Liver (tissue), 9 donors: Measurements from ENCODE around the gene C2orf92. TPM values are rescaled to one million over a fixed set of nuclear protein-coding genes. Genes with fewer than 3 reads are reported as not detected.

Experiments
- DNase-seq: peaks from one replicate; pipeline ENCODE4 v3.0.0-alpha.2; 2017; ENCODE audit warnings: low spot score
- H3K27ac ChIP-seq, 2 donors: one replicate each; pipeline ENCODE4 v1.7.0; 2013; ENCODE audit warnings: inconsistent platforms in 2 of 2, low read length in 2 of 2, control low read depth in 1 of 2, low read depth in 1 of 2, mild to moderate bottlenecking in 1 of 2
- H3K27me3 ChIP-seq, 4 donors: one replicate each; pipeline versions ENCODE4 v1.6.1 to v1.7.0; 2013; ENCODE audit warnings: low read length in 3 of 4, inconsistent platforms in 1 of 4, mild to moderate bottlenecking in 1 of 4, moderate library complexity in 1 of 4; ENCODE audit not compliant: control insufficient read depth in 4 of 4, insufficient read depth in 4 of 4
- H3K36me3 ChIP-seq, 4 donors: one replicate each; pipeline versions ENCODE4 v1.6.1 to v1.7.0; 2013; ENCODE audit warnings: low read length in 3 of 4, mild to moderate bottlenecking in 3 of 4, low read depth in 1 of 4, moderate library complexity in 1 of 4; ENCODE audit not compliant: control insufficient read depth in 4 of 4, insufficient read depth in 3 of 4
- H3K4me1 ChIP-seq, 4 donors: one replicate each; pipeline versions ENCODE4 v1.6.1 to v1.7.0; 2013; ENCODE audit warnings: low read length in 3 of 4, mild to moderate bottlenecking in 3 of 4, moderate library complexity in 1 of 4; ENCODE audit not compliant: control insufficient read depth in 4 of 4, insufficient read depth in 4 of 4
- H3K4me3 ChIP-seq, 3 donors: one replicate each; pipeline versions ENCODE4 v1.6.1 to v1.7.0; 2013; ENCODE audit warnings: low read length in 3 of 3, control low read depth in 1 of 3, low read depth in 1 of 3, mild to moderate bottlenecking in 1 of 3
- H3K9ac ChIP-seq, 2 donors: one replicate each; pipeline ENCODE4 v1.7.0; 2013; ENCODE audit warnings: low read length in 2 of 2, mild to moderate bottlenecking in 2 of 2, moderate library complexity in 2 of 2, control low read depth in 1 of 2, low read depth in 1 of 2
- H3K9me3 ChIP-seq, 4 donors: one replicate each; pipeline versions ENCODE4 v1.6.1 to v1.7.0; 2013; ENCODE audit warnings: low read length in 3 of 4; ENCODE audit not compliant: control insufficient read depth in 4 of 4
- ATF3 ChIP-seq: IDR thresholded peaks from 2 replicates; pipeline ENCODE4 v1.6.1; 2016; ENCODE audit warnings: antibody characterized with exemption
- CTCF ChIP-seq: fragments of 150-350 bp; IDR thresholded peaks from 2 replicates; pipeline ENCODE4 v1.5.1; 2017; ENCODE audit warnings: improper control_type of control experiment, low read depth, low read length; ENCODE audit not compliant: missing input control
- EGR1 ChIP-seq, 2 donors: IDR thresholded peaks; 2 replicates each; pipeline ENCODE4 v1.6.1; 2016 to 2018; ENCODE audit warnings: antibody characterized with exemption in 2 of 2, low read depth in 2 of 2
- FOXA1 ChIP-seq: IDR thresholded peaks from 2 replicates; pipeline ENCODE4 v1.6.1; 2016; ENCODE audit warnings: antibody characterized with exemption
- FOXA2 ChIP-seq: IDR thresholded peaks from 2 replicates; pipeline ENCODE4 v1.6.1; 2016; ENCODE audit warnings: antibody characterized with exemption
- GABPA ChIP-seq, 2 donors: IDR thresholded peaks in 1 of 2; conservative IDR thresholded peaks in 1 of 2; 2 replicates each; pipeline ENCODE4 v1.6.1; 2016; ENCODE audit warnings: antibody characterized with exemption in 2 of 2, mild to moderate bottlenecking in 1 of 2, moderate library complexity in 1 of 2
- HNF4A ChIP-seq, 2 donors: conservative IDR thresholded peaks; 2 replicates each; pipeline ENCODE4 v1.6.1; 2016; ENCODE audit warnings: antibody characterized with exemption in 2 of 2, mild to moderate bottlenecking in 2 of 2
- HNF4G ChIP-seq: IDR thresholded peaks from 2 replicates; pipeline ENCODE4 v1.6.1; 2016; ENCODE audit warnings: antibody characterized with exemption
- JUND ChIP-seq, 2 donors: IDR thresholded peaks; 2 replicates each; pipeline ENCODE4 v1.6.1; 2016; ENCODE audit warnings: antibody characterized with exemption in 2 of 2
- MAX ChIP-seq: IDR thresholded peaks from 2 replicates; pipeline ENCODE4 v1.6.1; 2016; ENCODE audit warnings: antibody characterized with exemption
- NR2F2 ChIP-seq: IDR thresholded peaks from 2 replicates; pipeline ENCODE4 v1.6.1; 2016; ENCODE audit warnings: antibody characterized with exemption
- RAD21 ChIP-seq, 2 donors: IDR thresholded peaks; 2 replicates each; pipeline ENCODE4 v1.6.1; 2016; ENCODE audit warnings: antibody characterized with exemption in 2 of 2, mild to moderate bottlenecking in 2 of 2
- REST ChIP-seq: IDR thresholded peaks from 2 replicates; pipeline ENCODE4 v1.6.1; 2016; ENCODE audit warnings: antibody characterized with exemption, mild to moderate bottlenecking
- RXRA ChIP-seq, 2 donors: IDR thresholded peaks; 2 replicates each; pipeline ENCODE4 v1.6.1; 2017 to 2018; ENCODE audit warnings: antibody characterized with exemption in 2 of 2, mild to moderate bottlenecking in 1 of 2
- SP1 ChIP-seq: IDR thresholded peaks from 2 replicates; pipeline ENCODE4 v1.6.1; 2018; ENCODE audit warnings: antibody characterized with exemption, mild to moderate bottlenecking
- TAF1 ChIP-seq: conservative IDR thresholded peaks from 2 replicates; pipeline ENCODE4 v1.6.1; 2016; ENCODE audit warnings: antibody characterized with exemption, mild to moderate bottlenecking
- ZBTB33 ChIP-seq: IDR thresholded peaks from 2 replicates; pipeline ENCODE4 v1.6.1; 2016; ENCODE audit warnings: antibody characterized with exemption
- WGBS: extraction: QIAGEN DNeasy Blood & Tissue Kit; methylation state at CpG from one replicate; pipeline ENCODE4 v1.1.7; 2013; 5-methylcytosine and 5-hydroxymethylcytosine counted together
- polyA plus RNA-seq, 2 donors: library from polyadenylated mRNA; stranded (reverse) in 1 of 2; unstranded in 1 of 2; fragments of 200-250 nt in 1 of 2; fragments of >200 nt in 1 of 2; fragmentation: Nextera tagmentation in 1 of 2; extraction: Ambion mirVana in 1 of 2; gene quantifications; one replicate each; pipeline versions ENCODE4 v1.2.1 to v1.2.3, GENCODE V29; 2013 to 2015
- total RNA-seq, 2 donors: library from RNA; depleted of rRNA; stranded (reverse); fragments of >200 nt; gene quantifications; one replicate each; pipeline ENCODE4 v1.2.3, GENCODE V29; 2014
- donor health status: healthy.
- donor health status: healthy.
- donor health status: healthy.
- donor health status: healthy.
- donor health status: healthy.

C2orf92 gene
- total and polyA plus RNA-seq, 4 donors = 0.96 to 8.0 (median 2.7) TPM

GRCh38 chr2:97718051-97718882 lies 48.8 kb downstream of the C2orf92 start:
- Histone ChIP-seq H3K9ac (no peak overlapping the region), H3K4me3 (no peak overlapping the region)

GRCh38 chr2:97718942-97719341 lies 49.4 kb downstream of the C2orf92 start:
- no peaks in the 10 kb centered on the region for H3K9me3 ChIP-seq
- 80% methylated on average over 3 of the region's 3 CpGs for WGBS
- no peaks in the 10 kb centered on the region for H3K4me1 ChIP-seq
- no peak for DNase-seq
- H3K9ac ChIP-seq = no peak overlapping the region
- H3K27me3 ChIP-seq = no peaks in the 10 kb centered on the region
- H3K36me3 ChIP-seq = no peaks in the 10 kb centered on the region
- H3K4me3 ChIP-seq = no peak overlapping the region
- H3K27ac ChIP-seq = no peak overlapping the region
- no peak for TF ChIP-seq EGR1 (IDR thresholded peaks at IDR 0.05; ENCODE audit: low read depth in 2 of 2)
- TF ChIP-seq ZBTB33 = no peak
- no peak for TF ChIP-seq HNF4A (conservative IDR thresholded peaks at IDR 0.05)
- no peak for TF ChIP-seq RAD21 (IDR thresholded peaks at IDR 0.05)
- TF ChIP-seq HNF4G = no peak
- no peak for TF ChIP-seq GABPA (IDR thresholded peaks at IDR 0.05 in 1 of 2, conservative IDR thresholded peaks at IDR 0.05 in 1 of 2)
- no peak for TF ChIP-seq FOXA1
- TF ChIP-seq TAF1 = no peak
- no peak for TF ChIP-seq NR2F2
- no peak for TF ChIP-seq ATF3
- TF ChIP-seq JUND (IDR thresholded peaks at IDR 0.05) = no peak
- no peak for TF ChIP-seq REST
- no peak for TF ChIP-seq FOXA2
- no peak for TF ChIP-seq CTCF
- no peak for TF ChIP-seq MAX
- no peak for TF ChIP-seq RXRA (IDR thresholded peaks at IDR 0.05)

More at GRCh38 chr2:97718051-97718882, 48.8 kb downstream of the C2orf92 start:
- Histone ChIP-seq H3K36me3 (no peaks in the 10 kb centered on the region), H3K9me3 (no peaks in the 10 kb centered on the region), H3K27ac (no peak overlapping the region), H3K4me1 (no peaks in the 10 kb centered on the region), H3K27me3 (no peaks in the 10 kb centered on the region)
- TF ChIP-seq CTCF (no peak), ATF3 (no peak), HNF4A (conservative IDR thresholded peaks at IDR 0.05) (no peak), FOXA1 (no peak), SP1 (no peak), FOXA2 (no peak)
- WGBS = 72% methylated on average over 21 of the region's 21 CpGs
- no peak for DNase-seq
